ENCODE results near the gene STK32C.
"Not testable (repeated sequence)": the region's sequence is repeated elsewhere in the genome, so short reads cannot be mapped to it uniquely, and the experiment has no call there.

Gene STK32C

DNA sequence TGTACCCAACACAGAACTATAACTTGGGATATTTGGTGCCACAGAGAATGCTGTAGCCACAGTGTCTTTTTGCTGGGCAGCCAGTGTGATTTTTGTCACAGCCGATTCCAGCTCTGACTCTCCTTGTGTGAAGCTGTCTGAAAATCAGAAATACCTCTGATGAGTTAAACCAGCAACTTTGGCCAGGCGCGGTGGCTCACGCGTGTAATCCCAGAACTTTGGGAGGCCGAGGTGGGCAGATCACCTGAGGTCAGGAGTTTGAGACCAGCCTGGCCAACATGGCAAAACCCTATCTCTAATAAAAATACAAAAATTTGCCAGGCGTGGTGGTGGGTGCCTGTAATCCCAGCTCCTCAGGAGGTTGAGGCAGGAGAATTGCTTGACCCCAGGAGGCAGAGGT is 30.1 kb upstream of the STK32C start:
- DNase-seq, result not testable (repeated sequence)

DNA sequence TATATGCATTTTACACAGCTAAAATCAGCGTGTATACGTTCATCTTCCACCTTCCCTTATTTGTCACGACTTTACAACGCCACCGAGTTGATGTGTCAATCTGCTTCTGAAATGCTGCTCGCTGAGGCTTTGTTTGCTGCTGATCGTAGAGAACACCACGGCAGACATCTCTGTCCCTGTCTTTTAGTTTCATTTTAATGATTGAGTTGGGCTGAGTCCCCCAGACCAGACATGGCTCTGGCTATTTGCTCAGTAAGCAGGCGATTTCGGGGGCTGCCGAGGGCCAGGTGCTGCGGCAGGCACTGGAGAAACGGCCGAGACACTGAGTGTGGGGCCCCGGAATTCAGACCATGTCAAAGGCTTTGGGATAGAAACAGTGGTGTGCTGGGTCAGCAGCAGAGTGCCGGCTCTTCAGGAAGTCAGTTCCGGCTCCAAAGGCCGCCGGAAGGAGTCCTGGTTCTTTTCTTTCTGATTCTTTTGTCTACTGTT is 29.2 kb upstream of the STK32C start:
- no peak for DNase-seq

DNA sequence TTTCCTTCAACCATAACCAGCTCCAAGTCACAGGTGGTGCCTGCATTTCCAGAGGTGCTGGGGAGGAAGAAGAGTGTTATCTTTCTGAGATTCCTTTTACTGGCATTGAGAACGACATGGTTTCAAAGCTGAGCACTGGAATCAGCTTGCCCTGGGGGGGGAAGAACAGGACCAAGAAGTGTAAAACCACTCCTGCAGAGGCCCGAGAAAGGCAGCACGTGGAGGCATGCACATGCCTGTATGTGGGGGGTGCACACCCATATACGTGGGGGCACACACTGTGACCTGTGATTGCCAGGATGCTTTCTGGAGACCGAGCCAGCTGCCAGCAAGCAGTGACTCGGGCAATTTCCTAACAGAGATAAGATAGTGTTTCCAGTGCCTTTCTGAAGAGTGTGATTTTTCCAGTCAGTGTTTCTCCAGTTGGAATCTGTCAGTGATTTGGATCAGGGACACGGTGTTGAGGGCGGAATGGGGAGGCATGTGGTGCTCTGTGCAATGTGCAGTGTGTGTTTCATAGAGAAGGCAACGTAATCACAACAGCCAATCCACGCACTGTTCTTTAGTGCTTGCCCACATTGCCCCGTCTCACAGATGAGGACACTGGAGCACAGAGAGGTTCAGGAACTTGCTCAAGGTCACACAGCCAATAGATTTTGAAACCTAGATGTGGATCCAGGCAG is 28.5 kb upstream of the STK32C start:
- DNase-seq, result no peak

DNA sequence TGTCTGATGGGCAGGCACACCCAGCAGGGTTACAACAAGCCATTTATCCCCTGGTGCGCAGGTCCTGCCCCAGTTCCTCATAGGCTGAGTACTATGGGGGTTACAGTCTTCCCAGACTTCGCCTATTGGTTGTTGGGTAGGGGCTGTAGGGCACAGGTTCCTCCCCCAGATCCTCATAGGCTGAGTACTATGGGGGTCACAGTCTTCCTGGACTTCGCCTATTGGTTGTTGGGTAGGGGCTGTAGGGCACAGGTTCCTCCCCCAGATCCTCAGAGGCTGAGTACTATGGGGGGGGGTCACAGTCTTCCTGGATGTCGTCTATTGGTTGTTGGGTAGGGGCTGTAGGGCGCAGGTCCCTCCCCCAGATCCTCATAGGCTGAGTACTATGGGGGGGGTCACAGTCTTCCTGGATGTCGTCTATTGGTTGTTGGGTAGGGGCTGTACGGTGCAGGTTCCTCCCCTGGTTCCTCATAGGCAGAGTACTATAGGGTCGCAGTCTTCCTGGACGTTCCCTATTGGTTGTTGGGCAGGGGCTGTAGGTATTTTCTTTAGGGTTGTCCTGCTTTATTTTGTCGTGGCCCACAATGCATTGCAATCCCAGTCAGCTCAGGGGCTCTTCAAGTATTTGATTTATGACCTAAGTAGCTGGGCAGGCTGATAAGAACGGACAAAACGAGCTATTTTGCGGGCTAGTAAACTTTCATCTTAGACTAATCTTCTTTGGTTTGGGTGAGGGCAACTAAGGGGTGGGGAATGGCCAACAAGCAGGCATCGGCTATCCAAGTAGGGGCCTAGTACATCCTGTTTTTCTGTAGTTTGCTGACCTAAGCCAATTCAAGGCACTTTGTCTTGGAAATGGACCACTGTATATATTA is 27.7 kb upstream of the STK32C start:
- DNase-seq, result no peak

DNA sequence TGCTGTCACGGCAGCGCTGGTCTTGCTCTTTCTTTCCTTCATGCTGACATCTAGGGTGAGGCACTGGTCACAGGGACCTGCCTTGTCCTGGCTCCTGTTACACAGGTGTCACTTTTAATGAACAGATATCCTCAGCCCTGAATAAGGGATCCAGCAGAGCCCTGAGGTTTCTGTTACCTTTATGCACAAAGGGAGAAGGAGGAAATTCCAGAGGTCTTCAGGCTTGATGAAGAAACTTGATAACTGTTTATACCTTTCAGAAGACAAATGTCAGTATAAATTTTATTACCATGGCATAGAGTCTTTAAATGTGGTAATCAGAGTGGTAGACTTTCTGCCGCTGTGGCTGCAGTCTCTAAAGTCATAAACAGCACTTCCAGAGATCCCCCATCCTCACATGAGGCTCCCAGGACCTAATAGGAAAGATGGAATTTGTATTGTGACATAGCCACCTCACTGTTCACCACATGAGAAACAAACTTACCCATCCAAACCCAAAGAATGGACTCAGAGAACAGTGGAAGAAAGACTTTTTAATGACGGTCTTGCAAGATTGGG is 27.0 kb upstream of the STK32C start:
- no peak for DNase-seq

DNA sequence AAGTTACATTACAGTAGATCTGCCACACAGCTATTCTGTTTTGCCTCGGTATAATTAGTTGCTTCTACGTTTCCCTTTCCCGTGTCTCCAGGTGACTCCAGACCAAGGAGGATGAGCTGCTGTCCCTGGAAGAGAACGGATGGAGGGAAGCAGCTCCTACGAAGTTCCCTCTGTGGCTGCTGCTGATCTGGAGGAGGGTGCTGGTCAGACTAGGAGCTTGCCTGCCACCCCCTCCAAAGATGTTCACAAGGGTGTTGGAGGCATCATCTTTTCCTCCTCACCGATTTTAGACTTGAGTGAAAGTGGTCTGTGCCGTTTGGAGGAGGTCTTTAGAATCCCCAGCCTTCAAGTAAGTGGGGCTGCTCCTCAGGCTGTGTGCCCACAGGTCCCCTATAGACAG is 25.6 kb upstream of the STK32C start:
- no peak for DNase-seq

DNA sequence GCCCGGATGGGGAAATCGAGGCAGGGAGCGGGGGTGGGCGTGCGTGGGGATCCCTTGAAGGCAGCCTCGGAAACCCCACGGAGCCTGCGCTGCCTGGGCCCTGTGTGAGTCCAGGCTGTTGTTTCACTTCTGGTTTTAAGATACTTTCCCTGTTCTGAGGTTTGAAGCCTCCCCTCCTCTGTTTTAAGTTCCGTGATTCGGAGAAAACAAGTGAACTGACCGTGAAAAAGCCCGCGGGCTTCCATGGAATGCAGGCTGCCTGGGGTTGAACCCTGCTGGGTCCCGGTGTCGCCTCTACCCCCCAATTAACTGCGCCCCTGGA is 24.6 kb upstream of the STK32C start:
- DNase-seq, result no peak

DNA sequence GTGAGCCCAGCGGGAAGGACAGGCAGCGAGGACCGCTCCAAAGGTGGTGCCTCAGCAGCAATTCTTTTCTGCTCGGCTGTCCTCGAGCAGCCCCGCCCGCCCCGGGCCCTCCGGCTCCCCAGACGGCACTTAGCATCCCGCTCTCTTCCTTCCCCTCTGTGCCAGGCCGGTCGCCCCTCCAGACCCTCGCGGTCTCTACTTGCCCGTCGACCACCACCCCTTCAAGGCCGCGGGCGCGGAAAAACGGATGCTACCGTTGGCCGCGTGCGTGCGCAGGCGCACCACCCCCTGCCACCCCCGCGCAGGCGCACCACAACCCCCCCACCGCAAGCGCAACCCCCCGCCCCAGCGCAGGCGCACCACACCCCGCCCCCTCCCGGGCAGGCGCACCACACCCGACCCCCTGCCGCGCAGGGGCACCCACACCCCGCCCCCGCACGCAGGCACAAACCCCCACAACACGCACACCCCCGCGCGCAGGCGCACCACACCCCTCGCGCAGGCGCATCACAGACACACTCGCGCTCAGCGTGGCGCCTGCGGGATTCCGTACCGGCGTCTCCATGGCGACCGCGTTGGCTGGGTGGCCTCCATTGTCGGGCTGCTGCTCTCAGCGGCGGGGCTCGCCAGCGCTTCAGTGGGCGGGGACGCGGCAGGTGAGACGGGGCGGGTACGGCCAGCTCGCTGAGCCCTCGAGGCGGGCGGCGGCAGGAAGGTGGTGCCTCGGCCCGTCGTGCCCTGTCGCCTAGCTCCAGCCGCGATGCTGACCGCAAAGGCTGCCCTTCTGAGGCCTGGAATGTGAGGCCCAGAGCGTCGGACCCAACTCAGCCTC is 24.1 kb upstream of the STK32C start, which contains the start of gene LRRC27:
TSS of gene LRRC27 (plus strand) at position 593 of the 832 bp plus-strand sequence. CDS start 1,332 bp downstream, outside the sequence.
- DNase-seq, result peak; percentile 99

DNA sequence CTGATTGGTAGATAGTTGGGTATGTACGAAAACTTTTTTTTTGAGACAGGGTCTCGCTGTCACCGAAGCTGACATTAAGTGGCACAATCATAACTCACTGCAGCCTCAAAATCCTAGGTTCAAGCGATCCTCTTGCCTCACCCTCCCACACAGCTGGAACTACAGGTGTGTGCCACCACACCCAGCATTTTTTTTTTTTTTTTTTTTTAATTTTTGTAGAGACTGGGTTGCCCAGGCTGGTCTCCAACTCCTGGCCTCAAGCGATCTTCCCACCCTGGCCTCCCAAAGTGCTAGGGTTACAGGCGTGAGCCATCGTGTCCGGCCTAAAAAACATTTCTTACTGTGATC is 22.7 kb upstream of the STK32C start:
- no peak for DNase-seq

DNA sequence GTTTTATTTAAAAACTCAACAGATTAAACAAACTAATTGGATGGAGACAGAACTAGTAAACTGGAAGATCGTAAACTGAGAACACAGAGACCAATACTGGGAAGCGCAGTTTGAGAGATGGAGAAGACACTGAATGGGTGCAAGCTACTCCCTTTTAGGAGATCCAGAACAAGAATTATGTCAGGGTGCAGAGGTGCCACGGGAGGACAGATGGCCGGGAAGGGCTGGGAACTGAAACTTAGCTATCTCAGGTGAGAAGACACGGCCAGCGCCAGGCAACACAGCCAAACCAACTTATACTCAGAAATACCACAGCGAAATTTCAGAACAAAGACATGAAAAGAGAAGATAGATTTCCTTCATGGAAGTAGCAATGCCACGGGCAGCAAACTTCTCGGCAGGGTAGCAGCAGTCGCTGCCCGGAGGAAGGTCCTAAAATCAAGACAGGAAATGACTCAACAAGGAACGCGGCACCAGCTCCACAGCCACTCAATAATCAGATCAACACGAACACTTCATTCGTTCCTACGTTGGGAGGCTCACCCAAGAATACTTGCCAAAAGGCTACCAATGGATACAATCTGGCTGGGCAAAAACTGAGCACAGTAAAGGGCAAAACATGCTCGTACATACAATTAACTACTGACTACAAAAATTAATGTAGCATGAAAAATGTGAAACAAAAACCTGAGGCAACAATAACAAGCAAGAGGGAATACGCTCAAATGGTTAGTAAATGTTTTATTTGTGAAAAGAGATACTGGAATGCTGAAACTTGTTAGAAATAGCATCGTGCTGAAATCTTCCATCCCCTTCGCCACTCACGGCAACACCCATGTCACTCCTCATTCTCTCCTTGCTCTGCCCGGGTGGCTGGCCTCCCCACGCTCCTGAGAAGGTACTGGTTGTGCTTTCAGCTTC is 22.1 kb upstream of the STK32C start:
- DNase-seq, result no peak

DNA sequence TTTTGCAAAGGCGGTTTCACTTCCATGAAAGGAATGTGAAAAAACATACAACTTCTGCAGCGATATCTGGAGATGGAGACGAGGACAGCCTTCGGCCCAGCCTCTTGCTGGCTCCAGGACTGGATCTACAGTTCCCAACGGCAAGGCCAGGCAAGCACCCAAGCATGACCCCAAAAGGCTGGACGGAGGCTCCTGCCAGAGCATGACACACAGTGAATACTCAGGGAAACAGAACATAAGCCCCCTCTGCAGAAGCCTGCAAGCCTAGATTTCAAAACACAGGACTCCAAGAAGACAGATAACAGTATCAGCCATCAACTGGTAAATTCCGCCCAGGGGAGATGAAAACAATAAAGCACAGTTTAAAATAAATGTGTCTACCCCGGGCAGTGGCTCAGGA is 21.0 kb upstream of the STK32C start:
- DNase-seq, result no peak

DNA sequence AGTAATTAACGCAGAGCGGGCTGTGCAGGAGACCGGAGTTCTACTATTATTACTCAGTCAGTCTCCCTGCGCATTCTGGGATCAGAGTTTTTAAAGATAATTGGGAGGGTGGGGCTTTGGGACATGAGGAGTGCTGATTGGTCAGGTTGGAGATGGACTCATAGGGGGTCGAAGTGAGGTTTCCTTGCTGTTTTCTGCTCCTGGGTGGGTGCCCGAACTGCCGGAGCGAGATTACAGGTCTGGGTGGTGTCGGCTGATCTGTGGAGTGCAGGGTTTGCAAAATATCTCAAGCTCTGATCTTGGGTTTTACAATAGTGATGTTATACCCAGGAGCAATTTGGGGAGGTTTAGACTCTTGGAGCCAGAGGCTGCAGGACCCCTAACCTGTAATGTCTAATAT is 20.4 kb upstream of the STK32C start:
- no peak for DNase-seq

DNA sequence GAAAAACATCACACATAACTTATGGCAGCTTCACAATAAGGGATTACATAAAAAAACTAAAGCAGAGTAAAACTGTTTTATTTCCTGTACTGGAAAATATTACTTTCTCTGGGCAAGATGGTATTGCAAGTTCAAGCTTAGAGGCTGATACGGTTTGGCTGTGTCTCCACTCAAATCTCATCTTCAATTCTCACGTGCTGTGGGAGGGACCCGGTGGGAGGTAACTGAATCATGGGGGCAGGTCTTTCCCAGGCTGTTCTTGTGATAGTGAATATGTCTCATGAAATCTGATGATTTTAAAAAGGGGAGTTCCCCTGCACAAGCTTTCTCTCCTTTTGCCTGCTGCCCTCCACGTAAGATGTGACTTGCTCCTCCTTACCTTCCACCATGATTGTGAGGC is 19.2 kb upstream of the STK32C start:
- DNase-seq, result no peak

DNA sequence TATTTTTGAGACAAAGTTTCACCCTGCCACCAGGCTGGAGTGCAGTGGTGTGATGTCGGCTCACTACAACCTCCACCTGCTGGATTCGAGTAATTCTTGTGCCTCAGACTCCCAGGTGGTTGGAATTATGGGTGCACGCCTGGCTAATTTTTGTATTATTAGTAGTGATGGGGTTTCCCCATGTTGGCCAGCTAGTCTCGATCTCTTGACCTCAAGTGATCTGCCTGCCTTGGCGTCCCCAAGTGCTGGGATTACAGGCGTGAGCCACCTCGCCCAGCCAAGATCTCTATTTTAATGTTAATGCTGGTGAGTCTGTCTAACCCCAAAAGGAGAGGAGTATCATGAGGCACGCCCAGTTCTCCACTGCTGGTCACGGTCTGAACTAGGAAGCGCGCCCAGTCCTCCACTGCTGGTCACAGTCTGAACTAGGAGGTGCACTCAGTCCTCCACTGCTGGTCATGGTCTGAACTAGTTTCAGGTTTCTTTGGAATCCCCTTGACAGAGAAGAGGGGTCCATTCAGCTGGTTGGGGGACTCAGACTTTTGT is 18.7 kb upstream of the STK32C start:
- no peak for DNase-seq

DNA sequence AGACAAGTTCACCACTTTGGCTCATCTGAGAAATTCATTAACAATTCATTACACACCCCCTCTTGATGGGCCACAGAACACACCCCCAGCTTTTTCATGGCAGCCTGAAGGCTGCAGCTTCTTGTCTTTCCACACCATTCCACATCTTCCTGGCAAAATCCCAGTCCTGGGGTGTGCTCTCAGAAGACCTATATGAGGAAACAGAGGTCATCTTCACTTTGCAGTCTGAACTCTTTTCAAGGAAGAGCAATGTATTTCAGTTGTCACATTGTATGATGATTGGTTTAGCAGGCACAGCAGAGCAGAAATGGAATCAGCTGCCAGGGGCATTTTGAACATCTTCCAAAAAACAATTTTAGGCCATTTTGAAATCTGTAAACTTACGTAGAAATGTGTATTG is 16.4 kb upstream of the STK32C start:
- DNase-seq, result no peak

DNA sequence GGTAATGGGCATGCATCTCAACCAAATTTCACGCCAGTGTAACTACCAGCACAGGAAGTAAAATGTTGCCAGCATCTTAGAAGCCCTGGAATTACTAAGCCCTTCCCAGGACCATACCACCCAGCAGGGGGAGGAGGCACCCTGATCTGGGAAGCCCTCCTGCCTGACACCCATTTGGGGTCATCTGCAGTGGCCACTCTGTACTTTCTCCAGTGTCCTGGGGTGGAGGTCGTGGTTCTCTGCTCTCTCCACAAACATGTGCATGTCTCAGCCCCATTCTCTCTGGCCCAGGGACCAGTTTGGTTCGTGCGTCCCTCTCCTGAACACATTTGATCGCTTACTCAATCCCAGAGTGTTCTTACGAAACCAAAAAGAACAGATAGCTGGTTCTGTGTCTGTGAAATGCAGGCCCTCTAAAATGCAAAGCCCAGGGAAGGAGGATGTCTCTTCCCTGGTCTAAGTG is 14.9 kb upstream of the STK32C start:
- no peak for DNase-seq

DNA sequence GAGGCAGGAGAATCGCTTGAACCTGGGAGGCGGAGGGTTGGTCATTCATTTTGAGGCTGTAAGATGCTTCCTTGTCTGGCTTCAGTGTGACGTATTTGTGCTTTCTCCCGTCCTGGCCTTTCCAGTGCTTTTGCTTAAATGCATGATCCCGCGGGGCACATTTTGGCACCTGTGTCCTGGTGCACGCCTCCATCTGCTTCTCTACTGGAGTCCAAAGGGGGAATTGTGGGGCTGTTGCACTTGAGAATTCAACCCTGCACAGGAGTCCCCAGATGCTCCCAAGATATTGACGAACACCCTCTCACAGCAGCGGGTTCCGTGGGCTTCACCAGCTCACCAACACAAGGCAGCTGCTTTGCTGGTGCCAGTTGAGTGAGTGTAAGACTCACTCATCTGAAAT is 14.0 kb upstream of the STK32C start:
- no peak for DNase-seq

DNA sequence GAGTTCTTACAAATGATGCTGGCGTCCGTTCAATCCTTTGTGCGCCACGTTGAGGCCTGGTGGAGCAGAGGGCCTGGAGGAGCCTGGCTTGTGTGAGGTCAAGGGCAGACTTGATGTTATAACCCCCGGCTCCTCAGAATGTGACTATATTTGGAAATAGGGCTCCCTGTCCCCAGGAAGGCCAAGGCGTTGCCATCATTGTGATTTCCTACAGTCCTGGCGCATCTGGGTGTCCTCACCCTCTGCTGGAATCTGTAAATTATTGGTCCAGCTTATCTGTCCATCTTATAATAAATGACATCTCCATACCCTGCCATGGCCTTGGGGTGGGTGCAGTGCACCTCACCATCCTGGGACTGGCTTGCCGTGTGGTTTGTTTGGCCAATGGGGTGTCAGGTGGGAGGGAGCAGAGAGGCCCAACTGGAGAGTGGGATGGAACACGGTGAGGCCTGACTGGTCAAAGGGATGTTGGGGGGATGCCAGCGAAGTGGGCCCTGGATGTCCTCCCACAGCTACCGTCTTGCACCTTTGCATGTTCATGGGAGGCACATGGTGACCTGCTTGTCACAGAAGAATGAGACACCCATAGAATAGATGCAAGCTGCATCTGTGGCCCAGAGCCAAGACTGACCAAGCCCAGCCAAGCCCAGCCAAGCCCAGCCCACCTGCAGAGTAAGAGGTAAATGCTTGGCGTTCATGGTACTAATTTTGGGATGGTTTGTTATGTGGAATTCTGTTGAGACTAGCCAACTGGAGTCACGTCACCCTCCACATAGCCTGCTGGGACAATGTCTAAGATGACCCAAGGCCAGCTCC is 13.1 kb upstream of the STK32C start:
- DNase-seq, result no peak

DNA sequence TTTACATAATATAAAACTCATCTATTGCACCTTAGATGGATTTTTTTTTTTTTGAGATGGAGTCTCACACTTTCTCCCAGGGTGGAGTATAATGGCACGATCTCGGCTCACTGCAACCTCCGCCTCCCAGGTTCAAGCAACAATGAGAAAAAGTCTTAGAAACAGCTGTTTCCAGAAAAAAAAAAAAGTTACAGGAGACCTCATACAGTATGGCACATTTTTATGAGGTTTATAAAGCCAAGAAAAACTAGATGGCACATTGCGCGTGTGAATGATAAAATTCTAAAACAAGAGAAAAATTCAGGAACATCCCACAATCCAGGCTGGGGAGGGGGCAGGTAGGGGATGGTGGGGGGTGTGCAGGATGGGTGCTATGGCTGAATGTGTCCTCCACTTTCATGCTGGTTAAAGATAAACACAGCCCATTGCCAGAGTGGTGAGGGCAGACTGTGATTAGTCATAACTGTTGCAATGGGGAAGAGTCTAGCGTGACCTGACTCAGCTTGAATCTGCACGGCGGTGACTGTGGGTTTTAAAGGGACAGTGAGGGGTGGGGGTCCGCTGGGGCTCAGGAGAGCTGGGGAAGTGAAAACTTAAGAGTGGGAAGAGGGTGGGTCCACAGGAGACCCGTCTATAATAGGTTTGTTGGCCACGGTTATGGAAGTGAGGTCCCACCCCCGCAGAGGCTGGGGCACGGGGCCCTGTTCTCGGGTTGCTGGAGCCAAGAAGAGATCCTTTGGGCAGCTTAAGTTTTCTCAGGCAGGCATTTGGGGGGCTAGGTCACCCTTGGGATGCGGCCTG is 12.3 kb upstream of the STK32C start:
- DNase-seq, result no peak

DNA sequence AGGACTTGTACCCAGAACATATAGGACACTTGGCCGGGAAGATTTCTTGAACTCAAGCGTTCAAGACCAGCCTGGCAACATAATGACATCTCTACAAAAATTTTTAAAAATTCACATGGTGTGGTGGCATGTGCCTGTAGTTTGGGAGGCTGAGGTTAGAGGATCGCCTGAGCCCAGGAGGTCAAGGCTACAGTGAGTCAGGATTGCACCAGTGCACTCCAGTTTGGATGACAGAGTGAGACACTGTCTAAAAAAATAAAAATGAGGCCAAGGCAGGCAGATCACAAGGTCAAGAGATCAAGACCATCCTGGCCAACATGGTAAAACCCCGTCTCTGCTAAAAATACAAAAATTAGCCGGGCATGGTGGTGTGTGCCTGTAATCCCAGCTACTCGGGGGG is 9.7 kb upstream of the STK32C start:
- DNase-seq, result not testable (repeated sequence)
